HCT116 (cell line): ENCODE data around the gene C6orf62. TPM values are rescaled to one million over a fixed set of nuclear protein-coding genes. Genes with fewer than 3 reads are reported as not detected.
"Not testable (repeated sequence)": the region's sequence is repeated elsewhere in the genome, so short reads cannot be mapped to it uniquely, and the experiment has no call there.

Experiments used
- ATAC-seq: fragments of 200-7000 bp; cut with Tn5 transposase; 2 replicates; pipeline ENCODE4 v1.9.1; 2020; ENCODE audit warnings: mild to moderate bottlenecking, moderate library complexity
- BruUV-seq: library from RNA; stranded (reverse); fragments of 400-500 nt; replicated peaks from 2 replicates; lab custom pipeline; 2021; lab: Mats Ljungman, UMichigan
- CTCF ChIA-PET: fragments of 300-600 bp; sonication (Branson Sonifier 250); formaldehyde crosslinking; loops from one replicate; lab custom pipeline; 2021; ENCODE audit warnings: antibody characterized with exemption; lab: Charles Lee
- POLR2A ChIA-PET: fragments of 300-600, 350-600 bp; sonication (Branson Sonifier 250); formaldehyde crosslinking; loops from one replicate; lab custom pipeline; 2021; ENCODE audit warnings: antibody characterized with exemption; lab: Charles Lee
- RAD21 ChIA-PET, 2 experiments: fragments of 300-600 bp; sonication (Branson Sonifier 250); formaldehyde crosslinking; loops; one replicate each; lab custom pipeline; 2023; ENCODE audit warnings: low total read pairs in 2 of 2; ENCODE audit not compliant: uncharacterized antibody in 2 of 2, unreplicated experiment in 2 of 2, low non-redundant PET in 1 of 2; lab: Charles Lee
- DNase-seq: peaks from one replicate; pipeline ENCODE4 v3.0.0-alpha.2; 2010; ENCODE audit warnings: low read depth, low spot score
- H2AFZ ChIP-seq: fragments of 200-600 bp; shearing (Covaris generic), sonication (generic); 2 replicates; pipeline ENCODE4 v1.6.1; 2017; ENCODE audit warnings: low read depth, mixed run types, mixed read lengths, antibody characterized with exemption, low read length; ENCODE audit not compliant: poor library complexity, severe bottlenecking
- H3K27ac ChIP-seq: 2 replicates; pipeline ENCODE4 v1.5.1; 2012; ENCODE audit warnings: low read depth, low read length
- H3K27me3 ChIP-seq: fragments of 200-600 bp; sonication (generic); 2 replicates; pipeline ENCODE4 v1.6.1; 2016; ENCODE audit warnings: mixed run types, low read length, mixed read lengths; ENCODE audit not compliant: insufficient read depth
- H3K36me3 ChIP-seq, 2 experiments: fragments of 200-500 bp in 1 of 2; fragments of 200-600 bp in 1 of 2; sonication (Bioruptor generic) in 1 of 2; sonication (generic) in 1 of 2; 2 replicates each; pipeline versions ENCODE4 v1.5.1 to v1.6.1; 2014 to 2016; ENCODE audit warnings: low read length in 2 of 2, inconsistent platforms in 1 of 2, mixed read lengths in 1 of 2, mixed run types in 1 of 2; ENCODE audit not compliant: insufficient read depth in 2 of 2, control insufficient read depth in 1 of 2
- H3K4me1 ChIP-seq, 2 experiments: fragments of 200-600 bp in 1 of 2; sonication (generic) in 1 of 2; 2 replicates each; pipeline versions ENCODE4 v1.5.1 to v1.6.1; 2012 to 2017; ENCODE audit warnings: low read length in 2 of 2, inconsistent platforms in 1 of 2, mild to moderate bottlenecking in 1 of 2, mixed read lengths in 1 of 2, mixed run types in 1 of 2, moderate library complexity in 1 of 2; ENCODE audit not compliant: insufficient read depth in 2 of 2, control insufficient read depth in 1 of 2
- H3K4me2 ChIP-seq: fragments of 200-600 bp; sonication (generic); 2 replicates; pipeline ENCODE4 v1.6.1; 2017; ENCODE audit warnings: mixed run types, low read length, mixed read lengths
- H3K4me3 ChIP-seq, 2 experiments: fragments of 200-600 bp in 1 of 2; sonication (generic) in 1 of 2; replicated peaks in 1 of 2; 2 replicates each; pipeline ENCODE4 v1.5.1; 2011 to 2016; ENCODE audit warnings: low read length in 2 of 2, control low read depth in 1 of 2, low read depth in 1 of 2, mild to moderate bottlenecking in 1 of 2, mixed read lengths in 1 of 2, mixed run types in 1 of 2
- H3K79me2 ChIP-seq: fragments of 200-600 bp; sonication (generic); 2 replicates; pipeline ENCODE4 v1.6.1; 2017; ENCODE audit warnings: mild to moderate bottlenecking, mixed run types, low read length, moderate library complexity, mixed read lengths; ENCODE audit not compliant: insufficient read depth
- H3K9ac ChIP-seq: fragments of 200-600 bp; sonication (generic); 2 replicates; pipeline ENCODE4 v1.6.1; 2016; ENCODE audit warnings: low read length, mixed read lengths
- H3K9me2 ChIP-seq: fragments of 200-600 bp; sonication (generic), shearing (Covaris generic); 2 replicates; pipeline ENCODE4 v1.6.1; 2017; ENCODE audit warnings: mixed run types, mild to moderate bottlenecking, moderate library complexity; ENCODE audit not compliant: insufficient read depth
- H3K9me3 ChIP-seq, 2 experiments: fragments of 200-500 bp in 1 of 2; fragments of 200-600 bp in 1 of 2; sonication (Bioruptor generic) in 1 of 2; sonication (generic) in 1 of 2; 2 replicates each; pipeline ENCODE4 v1.6.1; 2014 to 2017; ENCODE audit warnings: low read length in 2 of 2, mixed read lengths in 2 of 2, inconsistent platforms in 1 of 2, low read depth in 1 of 2, mild to moderate bottlenecking in 1 of 2, mixed run types in 1 of 2, moderate library complexity in 1 of 2; ENCODE audit not compliant: control insufficient read depth in 1 of 2, insufficient read depth in 1 of 2
- H4K20me1 ChIP-seq: fragments of 200-600 bp; sonication (generic), shearing (Covaris generic); 2 replicates; pipeline ENCODE4 v1.6.1; 2017; ENCODE audit warnings: mixed run types, mild to moderate bottlenecking, moderate library complexity; ENCODE audit not compliant: insufficient read depth
- JUND ChIP-seq: IDR thresholded peaks from 2 replicates; pipeline ENCODE4 v1.6.1; 2012
- RAD21 ChIP-seq: IDR thresholded peaks from 2 replicates; pipeline ENCODE4 v1.6.1; 2012; ENCODE audit warnings: low read depth, mild to moderate bottlenecking
- SIN3A ChIP-seq: IDR thresholded peaks from 2 replicates; pipeline ENCODE4 v1.6.1; 2012; ENCODE audit warnings: low read depth
- ZFX ChIP-seq: fragments of 450-650 bp; IDR thresholded peaks from 2 replicates; pipeline ENCODE4 v1.6.1; 2017
- ZNF274 ChIP-seq: fragments of 200-500 bp; sonication (Bioruptor generic); IDR thresholded peaks from 2 replicates; pipeline ENCODE4 v1.6.1; 2014; ENCODE audit warnings: mild to moderate bottlenecking, low read depth, low read length, inconsistent platforms
- intact Hi-C: fragments of 100-400 bp; cut with micrococcal nuclease; formaldehyde crosslinking; loops from 2 replicates; pipeline ENCODE4 v1.10.0; 2022
- total RNA-seq: library from RNA; stranded (reverse); gene quantifications from one replicate; pipeline ENCODE4 v1.2.1, GENCODE V29; 2021; ENCODE audit not compliant: unreplicated experiment

The C6orf62 gene
- total RNA-seq, 1 experiment from 2014 or later: 103 TPM

GRCh38 chr6:24731456-24732134, 12.6 kb upstream of the C6orf62 start:
- POLR2A ChIA-PET, H3K36me3 ChIP-seq, H3K4me3 ChIP-seq, H3K9ac ChIP-seq, H3K4me2 ChIP-seq, H3K27ac ChIP-seq, H3K27me3 ChIP-seq, CTCF ChIA-PET, H2AFZ ChIP-seq, ATAC-seq, RAD21 ChIA-PET, intact Hi-C loops, H3K79me2 ChIP-seq, H3K9me2 ChIP-seq, H3K9me3 ChIP-seq, BruUV-seq, H4K20me1 ChIP-seq, H3K4me1 ChIP-seq, DNase-seq: not testable (repeated sequence)

GRCh38 chr6:24730653-24731052, 11.7 kb upstream of the C6orf62 start:
- H2AFZ ChIP-seq, H3K9ac ChIP-seq, H3K4me3 ChIP-seq, H3K4me1 ChIP-seq, intact Hi-C loops, H4K20me1 ChIP-seq, H3K27ac ChIP-seq, BruUV-seq, H3K9me2 ChIP-seq, ATAC-seq, H3K79me2 ChIP-seq, DNase-seq, H3K4me2 ChIP-seq, RAD21 ChIA-PET, H3K27me3 ChIP-seq, CTCF ChIA-PET, POLR2A ChIA-PET, H3K36me3 ChIP-seq, H3K9me3 ChIP-seq: not testable (repeated sequence)

GRCh38 chr6:24723270-24723669, 4.3 kb upstream of the C6orf62 start:
- RAD21 ChIA-PET: no interaction called here
- peak overlapping the region; percentile 11 for H2AFZ ChIP-seq

More at GRCh38 chr6:24723270-24723669, 4.3 kb upstream of the C6orf62 start:
- no peak for TF ChIP-seq RAD21
- no peak for TF ChIP-seq JUND
- TF ChIP-seq ZFX: no peak
- TF ChIP-seq SIN3A: no peak
- TF ChIP-seq ZNF274: no peak
- TF ChIP-seq, all 23 proteins: peak for 0
- no peaks in the 10 kb centered on the region for H3K9me3 ChIP-seq
- no peak overlapping the region for H3K9ac ChIP-seq
- no peak overlapping the region for H3K4me2 ChIP-seq
- DNase-seq: no peak
- H3K4me1 ChIP-seq: peaks cover 13 to 19% of the 10 kb centered on the region in 2 experiments; a peak in 3 of 4 replicates
- no peak overlapping the region for H3K4me3 ChIP-seq
- CTCF ChIA-PET: interaction anchor here (2.1 kb wide), 1 partner anchor 294 kb away, joined by 5 read pairs; no protein-coding TSS in a partner anchor
- no peaks in the 10 kb centered on the region for H3K9me2 ChIP-seq
- BruUV-seq: no TSS peak
- no peak overlapping the region for H3K27ac ChIP-seq
- no peak for ATAC-seq
- peaks cover 0 to 5% of the 10 kb centered on the region in 2 experiments; a peak in 1 of 4 replicates for H3K36me3 ChIP-seq
- POLR2A ChIA-PET: no interaction called here
- peaks cover 22% of the 10 kb centered on the region for H3K79me2 ChIP-seq
- H3K27me3 ChIP-seq: no peaks in the 10 kb centered on the region
- H4K20me1 ChIP-seq: no peaks in the 10 kb centered on the region; the same call in 1 of the 2 replicates
- intact Hi-C loops: loop anchor here (5.0 kb wide), 1 partner anchor 44 kb away; no protein-coding TSS in a partner anchor
